ENCODE measurements around the gene ST6GALNAC4. TPM values are rescaled to one million over a fixed set of nuclear protein-coding genes. Genes with fewer than 3 reads are reported as not detected.

Gene ST6GALNAC4
- total RNA-seq, 1 experiment from 2014 or later: 15.4 TPM

DNA sequence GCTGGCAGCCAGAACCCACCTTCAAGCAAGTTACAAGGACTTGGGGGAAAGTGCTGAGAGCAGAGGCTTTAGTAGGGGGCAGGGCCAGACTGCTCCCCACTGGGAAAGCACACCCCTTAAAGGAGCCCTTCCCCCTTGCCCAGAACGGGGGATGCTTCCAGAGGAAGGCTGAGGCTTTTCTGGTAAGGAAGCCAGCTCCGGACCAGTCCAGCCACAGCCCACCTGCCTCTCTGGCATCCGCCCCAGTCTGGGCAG lies 25.0 kb upstream of the ST6GALNAC4 start:
- Histone ChIP-seq H3K27ac (ENCODE audit: insufficient read length, low read depth, low read length) (no peak overlapping the region), H2BK15ac (ENCODE audit: low read depth, low read length) (no peak overlapping the region), H4K91ac (ENCODE audit: insufficient read length, low read depth, low read length) (no peak overlapping the region), H3K9me3 (ENCODE audit: control insufficient read depth, low read depth, low read length) (no peaks in the 10 kb centered on the region), H3K18ac (ENCODE audit: insufficient read length, low read depth, low read length) (no peak overlapping the region), H4K5ac (ENCODE audit: insufficient read length, low read depth, low read length) (no peak overlapping the region), H3K14ac (ENCODE audit: insufficient read depth, low read length) (no peak overlapping the region), H4K20me1 (ENCODE audit: control insufficient read depth, insufficient read depth, insufficient read length) (no peaks in the 10 kb centered on the region), H3K27me3 (ENCODE audit: insufficient read depth, low read length) (no peaks in the 10 kb centered on the region), H2BK5ac (ENCODE audit: insufficient read length, low read length) (no peak overlapping the region), H3T11ph (ENCODE audit: low read length) (no peak overlapping the region), H3K56ac (ENCODE audit: insufficient read length, low read depth, low read length) (no peak overlapping the region), H3K9ac (ENCODE audit: extremely low read depth, insufficient read length, low read length) (no peak overlapping the region), H3K23ac (ENCODE audit: insufficient read length, low read depth, low read length) (no peak overlapping the region), H4K8ac (replicated peaks; ENCODE audit: insufficient read length, low read depth, low read length) (no peak overlapping the region), H3K79me1 (ENCODE audit: insufficient read depth, low read depth, low read length, poor library complexity, severe bottlenecking) (peaks cover 2% of the 10 kb centered on the region), H3K79me2 (ENCODE audit: insufficient read depth, low read length) (no peaks in the 10 kb centered on the region), H2AFZ (ENCODE audit: low read length) (no peak overlapping the region), H2AK5ac (ENCODE audit: insufficient read length, low read length) (no peak overlapping the region), H2BK20ac (ENCODE audit: low read depth, low read length, poor library complexity, severe bottlenecking) (no peak overlapping the region), H3K23me2 (ENCODE audit: insufficient read length, low read depth, low read length, poor library complexity, severe bottlenecking) (peaks cover 4% of the 10 kb centered on the region), H3K4me1 (ENCODE audit: insufficient read depth, low read length) (no peaks in the 10 kb centered on the region), H3K4me2 (ENCODE audit: insufficient read depth, insufficient read length, low read length) (no peak overlapping the region), H3K4ac (ENCODE audit: low read depth, low read length) (no peak overlapping the region), H2BK12ac (ENCODE audit: insufficient read length, low read depth, low read length) (no peak overlapping the region), H2BK120ac (ENCODE audit: low read depth, low read length, poor library complexity, severe bottlenecking) (no peak overlapping the region)
- Mint-ChIP-seq H3K9me3 (no peaks in the 10 kb centered on the region), H3K27me3 (ENCODE audit: low read depth) (peaks cover 2% of the 10 kb centered on the region; the same call in 1 of the 2 replicates), H3K36me3 (ENCODE audit: insufficient read depth in 1 of 3, low read depth in 3 of 3) (peaks cover 10 to 40% (median 36%) of the 10 kb centered on the region in 3 experiments; a peak in 6 of 7 replicates), H3K4me3 (no peak overlapping the region), H3K4me1 (peaks cover 16 to 43% of the 10 kb centered on the region in 2 experiments), H3K27ac (peak overlapping the region in 2 of 3 experiments; percentile 37 to 77; a peak in 1 of 7 replicates)
- no CpG with 5 or more reads among the region's 3 CpGs for WGBS (ENCODE audit: extremely low coverage, insufficient read length, low lambda C conversion rate)
- DNase-seq: no peak
- TF ChIP-seq, protein P1, sequence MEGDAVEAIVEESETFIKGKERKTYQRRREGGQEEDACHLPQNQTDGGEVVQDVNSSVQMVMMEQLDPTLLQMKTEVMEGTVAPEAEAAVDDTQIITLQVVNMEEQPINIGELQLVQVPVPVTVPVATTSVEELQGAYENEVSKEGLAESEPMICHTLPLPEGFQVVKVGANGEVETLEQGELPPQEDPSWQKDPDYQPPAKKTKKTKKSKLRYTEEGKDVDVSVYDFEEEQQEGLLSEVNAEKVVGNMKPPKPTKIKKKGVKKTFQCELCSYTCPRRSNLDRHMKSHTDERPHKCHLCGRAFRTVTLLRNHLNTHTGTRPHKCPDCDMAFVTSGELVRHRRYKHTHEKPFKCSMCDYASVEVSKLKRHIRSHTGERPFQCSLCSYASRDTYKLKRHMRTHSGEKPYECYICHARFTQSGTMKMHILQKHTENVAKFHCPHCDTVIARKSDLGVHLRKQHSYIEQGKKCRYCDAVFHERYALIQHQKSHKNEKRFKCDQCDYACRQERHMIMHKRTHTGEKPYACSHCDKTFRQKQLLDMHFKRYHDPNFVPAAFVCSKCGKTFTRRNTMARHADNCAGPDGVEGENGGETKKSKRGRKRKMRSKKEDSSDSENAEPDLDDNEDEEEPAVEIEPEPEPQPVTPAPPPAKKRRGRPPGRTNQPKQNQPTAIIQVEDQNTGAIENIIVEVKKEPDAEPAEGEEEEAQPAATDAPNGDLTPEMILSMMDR (conservative IDR thresholded peaks at IDR 0.05): no peak

All from H9 (cell line).